ENCODE measurements around the gene TXNDC16.
A peak's percentile ranks its signal among the peaks of the same experiment; 100 is the strongest.

Gene TXNDC16

GRCh38 chr14:52391881-52392615, 160.3 kb downstream of the TXNDC16 start:
- DNase-seq (ENCODE audit: low read depth), result peak; percentile 79
